ENCODE measurements around the gene PCDHGB6. TPM values are rescaled to one million over a fixed set of nuclear protein-coding genes. Genes with fewer than 3 reads are reported as not detected.

PCDHGB6 gene
- total RNA-seq, 1 experiment from 2014 or later = 6.0 TPM

GRCh38 chr5:141441571-141442170, 33.9 kb downstream of the PCDHGB6 start:
- no peaks in the 10 kb centered on the region for H3K27me3 Mint-ChIP-seq (ENCODE audit: low read depth)
- no peaks in the 10 kb centered on the region for H3K79me2 ChIP-seq (ENCODE audit: insufficient read depth, low read length)
- H3K9me3 Mint-ChIP-seq = peaks cover 11 to 14% of the 10 kb centered on the region in 2 experiments; a peak in 3 of 5 replicates
- H3K4ac ChIP-seq (ENCODE audit: low read depth, low read length) = no peak overlapping the region
- no peaks in the 10 kb centered on the region for H3K9me3 ChIP-seq (ENCODE audit: control insufficient read depth, low read depth, low read length)
- H2AK5ac ChIP-seq (ENCODE audit: insufficient read length, low read length) = no peak overlapping the region
- H4K91ac ChIP-seq (ENCODE audit: insufficient read length, low read depth, low read length) = no peak overlapping the region
- peaks cover 5 to 9% of the 10 kb centered on the region in 2 experiments; a peak in 3 of 4 replicates for H3K4me1 Mint-ChIP-seq
- no peak overlapping the region for H2BK15ac ChIP-seq (ENCODE audit: low read depth, low read length)
- H3K23me2 ChIP-seq (ENCODE audit: insufficient read length, low read depth, low read length, poor library complexity, severe bottlenecking) = no peaks in the 10 kb centered on the region
- H3T11ph ChIP-seq (ENCODE audit: low read length) = no peak overlapping the region
- no peaks in the 10 kb centered on the region for H4K20me1 ChIP-seq (ENCODE audit: control insufficient read depth, insufficient read depth, insufficient read length)
- H3K14ac ChIP-seq (ENCODE audit: insufficient read depth, low read length) = no peak overlapping the region
- peaks cover 6 to 13% (median 10%) of the 10 kb centered on the region in 3 experiments; a peak in 6 of 7 replicates for H3K36me3 Mint-ChIP-seq (ENCODE audit: insufficient read depth in 1 of 3, low read depth in 3 of 3)
- TF ChIP-seq, protein P1, sequence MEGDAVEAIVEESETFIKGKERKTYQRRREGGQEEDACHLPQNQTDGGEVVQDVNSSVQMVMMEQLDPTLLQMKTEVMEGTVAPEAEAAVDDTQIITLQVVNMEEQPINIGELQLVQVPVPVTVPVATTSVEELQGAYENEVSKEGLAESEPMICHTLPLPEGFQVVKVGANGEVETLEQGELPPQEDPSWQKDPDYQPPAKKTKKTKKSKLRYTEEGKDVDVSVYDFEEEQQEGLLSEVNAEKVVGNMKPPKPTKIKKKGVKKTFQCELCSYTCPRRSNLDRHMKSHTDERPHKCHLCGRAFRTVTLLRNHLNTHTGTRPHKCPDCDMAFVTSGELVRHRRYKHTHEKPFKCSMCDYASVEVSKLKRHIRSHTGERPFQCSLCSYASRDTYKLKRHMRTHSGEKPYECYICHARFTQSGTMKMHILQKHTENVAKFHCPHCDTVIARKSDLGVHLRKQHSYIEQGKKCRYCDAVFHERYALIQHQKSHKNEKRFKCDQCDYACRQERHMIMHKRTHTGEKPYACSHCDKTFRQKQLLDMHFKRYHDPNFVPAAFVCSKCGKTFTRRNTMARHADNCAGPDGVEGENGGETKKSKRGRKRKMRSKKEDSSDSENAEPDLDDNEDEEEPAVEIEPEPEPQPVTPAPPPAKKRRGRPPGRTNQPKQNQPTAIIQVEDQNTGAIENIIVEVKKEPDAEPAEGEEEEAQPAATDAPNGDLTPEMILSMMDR (conservative IDR thresholded peaks at IDR 0.05) = no peak
- no CpG with 5 or more reads among the region's 50 CpGs for WGBS (ENCODE audit: extremely low coverage, insufficient read length, low lambda C conversion rate)
- no peak overlapping the region for H4K8ac ChIP-seq (replicated peaks; ENCODE audit: insufficient read length, low read depth, low read length)
- no peak overlapping the region for H3K27ac Mint-ChIP-seq
- no peak overlapping the region for H3K4me2 ChIP-seq (ENCODE audit: insufficient read depth, insufficient read length, low read length)
- no peak overlapping the region for H3K4me3 Mint-ChIP-seq
- no peak overlapping the region for H2BK5ac ChIP-seq (ENCODE audit: insufficient read length, low read length)
- H3K4me1 ChIP-seq (ENCODE audit: insufficient read depth, low read length) = peaks cover 2% of the 10 kb centered on the region; the same call in 1 of the 2 replicates
- H3K23ac ChIP-seq (ENCODE audit: insufficient read length, low read depth, low read length) = no peak overlapping the region
- no peak overlapping the region for H2BK12ac ChIP-seq (ENCODE audit: insufficient read length, low read depth, low read length)
- no peak overlapping the region for H3K18ac ChIP-seq (ENCODE audit: insufficient read length, low read depth, low read length)
- no peak overlapping the region for H3K9ac ChIP-seq (ENCODE audit: extremely low read depth, insufficient read length, low read length)
- no peak overlapping the region for H2AFZ ChIP-seq (ENCODE audit: low read length)
- H2BK20ac ChIP-seq (ENCODE audit: low read depth, low read length, poor library complexity, severe bottlenecking) = no peak overlapping the region
- no peaks in the 10 kb centered on the region for H3K27me3 ChIP-seq (ENCODE audit: insufficient read depth, low read length)
- H3K56ac ChIP-seq (ENCODE audit: insufficient read length, low read depth, low read length) = no peak overlapping the region
- H3K79me1 ChIP-seq (ENCODE audit: insufficient read depth, low read depth, low read length, poor library complexity, severe bottlenecking) = no peaks in the 10 kb centered on the region
- no peak overlapping the region for H2BK120ac ChIP-seq (ENCODE audit: low read depth, low read length, poor library complexity, severe bottlenecking)
- H4K5ac ChIP-seq (ENCODE audit: insufficient read length, low read depth, low read length) = no peak overlapping the region
- no peak overlapping the region for H3K27ac ChIP-seq (ENCODE audit: insufficient read length, low read depth, low read length)
- DNase-seq = no peak

Other genes with a start within 250 kb of the PCDHGB6 start
- gene PCDHB7, start 235.4 kb upstream of the PCDHGB6 start, total RNA-seq (2021) = 0.42 and 0.52 TPM in 2 replicates
- gene PCDHB8, start 230.2 kb upstream of the PCDHGB6 start, total RNA-seq (2021) = 0.57 and 0.86 TPM in 2 replicates
- 6.5 and 8.0 TPM in 2 replicates for gene PCDHB16, start 225.6 kb upstream of the PCDHGB6 start, total RNA-seq (2021)
- 2.6 and 2.9 TPM in 2 replicates for gene PCDHB9, start 220.9 kb upstream of the PCDHGB6 start, total RNA-seq (2021)
- gene PCDHB10, start 215.7 kb upstream of the PCDHGB6 start, total RNA-seq (2021) = 1.5 and 1.6 TPM in 2 replicates
- gene PCDHB11, start 208.4 kb upstream of the PCDHGB6 start, total RNA-seq (2021) = 1.9 and 2.0 TPM in 2 replicates
- gene PCDHB12, start 199.3 kb upstream of the PCDHGB6 start, total RNA-seq (2021) = 2.3 and 3.1 TPM in 2 replicates
- gene PCDHB13, start 194.1 kb upstream of the PCDHGB6 start, total RNA-seq (2021) = 1.5 and 1.7 TPM in 2 replicates
- 1.5 and 2.4 TPM in 2 replicates for gene PCDHB14, start 184.7 kb upstream of the PCDHGB6 start, total RNA-seq (2021)
- gene PCDHB15, start 162.6 kb upstream of the PCDHGB6 start, total RNA-seq (2021) = 5.2 and 7.0 TPM in 2 replicates
- gene SLC25A2, start 104.0 kb upstream of the PCDHGB6 start, total RNA-seq (2021) = not detected in 2 replicates
- 90.3 TPM in 2 replicates for gene TAF7, start 87.2 kb upstream of the PCDHGB6 start, total RNA-seq (2021)
- gene PCDHGA1, start 77.5 kb upstream of the PCDHGB6 start, total RNA-seq (2021) = 0.63 and 0.72 TPM in 2 replicates
- gene PCDHGA2, start 69.3 kb upstream of the PCDHGB6 start, total RNA-seq (2021) = 0.90 and 1.1 TPM in 2 replicates
- gene PCDHGA3, start 64.2 kb upstream of the PCDHGB6 start, total RNA-seq (2021) = 0.88 and 0.94 TPM in 2 replicates
- 5.0 and 5.2 TPM in 2 replicates for gene PCDHGB1, start 57.9 kb upstream of the PCDHGB6 start, total RNA-seq (2021)
- gene PCDHGA4, start 53.0 kb upstream of the PCDHGB6 start, total RNA-seq (2021) = 2.3 and 2.6 TPM in 2 replicates
- gene PCDHGB2, start 48.0 kb upstream of the PCDHGB6 start, total RNA-seq (2021) = 3.2 and 3.8 TPM in 2 replicates
- 1.1 and 1.3 TPM in 2 replicates for gene PCDHGA5, start 43.9 kb upstream of the PCDHGB6 start, total RNA-seq (2021)
- 1.6 and 1.7 TPM in 2 replicates for gene PCDHGB3, start 37.8 kb upstream of the PCDHGB6 start, total RNA-seq (2021)
- gene PCDHGA6, start 34.1 kb upstream of the PCDHGB6 start, total RNA-seq (2021) = 1.5 and 1.7 TPM in 2 replicates
- gene PCDHGA7, start 25.3 kb upstream of the PCDHGB6 start, total RNA-seq (2021) = 0.83 and 0.88 TPM in 2 replicates
- 3.8 and 4.2 TPM in 2 replicates for gene PCDHGB4, start 20.3 kb upstream of the PCDHGB6 start, total RNA-seq (2021)
- gene PCDHGA8, start 15.4 kb upstream of the PCDHGB6 start, total RNA-seq (2021) = 0.90 and 1.0 TPM in 2 replicates
- 3.6 and 3.8 TPM in 2 replicates for gene PCDHGB5, start 10.1 kb upstream of the PCDHGB6 start, total RNA-seq (2021)
- gene PCDHGA9, start 5.2 kb upstream of the PCDHGB6 start, total RNA-seq (2021) = 0.83 and 1.3 TPM in 2 replicates
- gene PCDHGA10, start 5.0 kb downstream of the PCDHGB6 start, total RNA-seq (2021) = 12.5 and 15.1 TPM in 2 replicates
- gene PCDHGB7, start 9.7 kb downstream of the PCDHGB6 start, total RNA-seq (2021) = 6.8 and 7.7 TPM in 2 replicates
- 2.6 and 2.7 TPM in 2 replicates for gene PCDHGA11, start 13.0 kb downstream of the PCDHGB6 start, total RNA-seq (2021)
- 1.3 and 1.4 TPM in 2 replicates for gene PCDHGA12, start 22.5 kb downstream of the PCDHGB6 start, total RNA-seq (2021)
- gene PCDHGC3, start 67.9 kb downstream of the PCDHGB6 start, total RNA-seq (2021) = 19.8 and 22.6 TPM in 2 replicates
- gene PCDHGC4, start 77.0 kb downstream of the PCDHGB6 start, total RNA-seq (2021) = 4.0 and 4.3 TPM in 2 replicates
- 0.57 and 0.66 TPM in 2 replicates for gene PCDHGC5, start 81.1 kb downstream of the PCDHGB6 start, total RNA-seq (2021)
- gene DIAPH1, start 211.0 kb downstream of the PCDHGB6 start, total RNA-seq (2021) = 117 and 123 TPM in 2 replicates
- 98.3 and 98.5 TPM in 2 replicates for gene HDAC3, start 228.8 kb downstream of the PCDHGB6 start, total RNA-seq (2021)
- 9.8 and 11.1 TPM in 2 replicates for gene RELL2, start 229.0 kb downstream of the PCDHGB6 start, total RNA-seq (2021)
- gene FCHSD1, start 243.4 kb downstream of the PCDHGB6 start, total RNA-seq (2021) = 23.1 and 23.4 TPM in 2 replicates